Activated effector memory CD4-positive, alpha-beta T cell treated with anti-CD3 and anti-CD28 coated beads, Interleukin-2, amount 50 U/mL, for 16 hours (primary cell): ENCODE measurements around the gene AVPR2.

Experiments
- DNase-seq: peaks from one replicate; pipeline ENCODE4 v3.0.0-alpha.2; 2020

AVPR2 gene

GRCh38 chrX:153953892-153954557, 49.6 kb downstream of the AVPR2 start:
- DNase-seq: no peak

GRCh38 chrX:153954558-153955227, 50.2 kb downstream of the AVPR2 start:
- no peak for DNase-seq

- no peak for DNase-seq
These were observed 50.8 kb downstream of the AVPR2 start for GRCh38 chrX:153955228-153955732.

- DNase-seq: no peak
These were observed 51.8 kb downstream of the AVPR2 start for GRCh38 chrX:153956044-153956907.
